Right cardiac atrium (tissue), 5 donors: ENCODE measurements around the gene FGD5. TPM values are rescaled to one million over a fixed set of nuclear protein-coding genes. Genes with fewer than 3 reads are reported as not detected.
A peak's percentile ranks its signal among the peaks of the same experiment; 100 is the strongest.

ENCODE experiments used
- ATAC-seq, 2 donors: fragments of 200-7000 bp; cut with Tn5 transposase; one replicate each; pipeline versions ENCODE4 v1.8.0 to v1.9.1; 2020; ENCODE audit warnings: moderate library complexity in 2 of 2, mild to moderate bottlenecking in 1 of 2
- DNase-seq, 3 donors: peaks; one replicate each; pipeline ENCODE4 v3.0.0-alpha.2; 2020
- H3K27ac ChIP-seq: one replicate; pipeline ENCODE4 v1.5.1; 2013; ENCODE audit warnings: mild to moderate bottlenecking, low read length, control low read depth, moderate library complexity
- H3K27me3 ChIP-seq: one replicate; pipeline ENCODE4 v1.6.1; 2013; ENCODE audit not compliant: control insufficient read depth, insufficient read depth
- H3K4me1 ChIP-seq: one replicate; pipeline ENCODE4 v1.6.1; 2013; ENCODE audit warnings: low read length; ENCODE audit not compliant: control insufficient read depth, insufficient read depth
- H3K4me3 ChIP-seq: one replicate; pipeline ENCODE4 v1.5.1; 2013; ENCODE audit warnings: low read length, control low read depth
- H3K9me3 ChIP-seq: one replicate; pipeline ENCODE4 v1.6.1; 2013; ENCODE audit warnings: low read length; ENCODE audit not compliant: control insufficient read depth
- WGBS: extraction: QIAGEN DNeasy Blood & Tissue Kit; methylation state at CpG from one replicate; pipeline ENCODE4 v1.1.7; 2013; 5-methylcytosine and 5-hydroxymethylcytosine counted together
- intact Hi-C, 4 donors: fragments of 100-400 bp; cut with DNase I; formaldehyde crosslinking; loops; one replicate each; pipeline versions ENCODE4 v1.11.0 to v1.14.0; 2022 to 2023
- polyA plus RNA-seq: library from polyadenylated mRNA; stranded (reverse); fragments of 200-250 nt; gene quantifications from one replicate; pipeline ENCODE4 v1.2.3, GENCODE V29; 2013
- total RNA-seq, 4 donors: library from RNA; stranded (reverse); fragmentation: NEBNext Ultra II Directional; extraction: Animal tissue kit (Norgen Biotek cat#: 25700); gene quantifications; one replicate each; pipeline ENCODE4 v1.2.1, GENCODE V29; 2021
- donor health status: healthy with polysubstance abuse.
- donor health status: DM: no; HTN: yes; CAD: no.
- donor health status: DM: no; HTN: no; CAD: no.
- donor health status: DM: no; HTN: yes; CAD: no; lungs with severe emphysema.
- donor health status: DM: yes; HTN: yes; CAD: no.

Gene FGD5
- total and polyA plus RNA-seq, 5 donors, result 8.6 to 30.5 (median 21.2) TPM

GRCh38 chr3:14922863-14923262 is 104.1 kb downstream of the FGD5 start:
- no peak for ATAC-seq
- intact Hi-C loops, result loop anchor here in 3 of 4 donors (5.0 to 10.0 kb wide), 3 partner anchors 131 to 282 kb away; partner anchors contain the start of gene CAPN7 (in 1 of the 3)
- WGBS, result 94% methylated on average over 13 of the region's 13 CpGs

GRCh38 chr3:14923476-14923875 is 104.7 kb downstream of the FGD5 start:
- Histone ChIP-seq H3K4me1 (no peaks in the 10 kb centered on the region), H3K4me3 (no peak overlapping the region), H3K9me3 (no peaks in the 10 kb centered on the region), H3K27ac (no peak overlapping the region), H3K27me3 (no peaks in the 10 kb centered on the region)
- ATAC-seq, result no peak
- no peak for DNase-seq
- intact Hi-C loops, result loop anchor here in 3 of 4 donors (5.0 to 10.0 kb wide), 3 partner anchors 131 to 281 kb away; partner anchors contain the start of gene CAPN7 (in 1 of the 3)
- 88% methylated on average over 6 of the region's 6 CpGs for WGBS

More at GRCh38 chr3:14922863-14923262, 104.1 kb downstream of the FGD5 start:
- no peak for DNase-seq
- Histone ChIP-seq H3K27ac (no peak overlapping the region), H3K9me3 (no peaks in the 10 kb centered on the region), H3K4me3 (no peak overlapping the region), H3K27me3 (no peaks in the 10 kb centered on the region), H3K4me1 (no peaks in the 10 kb centered on the region)

- H3K27ac ChIP-seq, result no peak overlapping the region
- H3K4me3 ChIP-seq, result no peak overlapping the region
- H3K4me1 ChIP-seq, result no peaks in the 10 kb centered on the region
- H3K27me3 ChIP-seq, result no peaks in the 10 kb centered on the region
- no peak for DNase-seq
- 65% methylated on average over 9 of the region's 9 CpGs for WGBS
- no peaks in the 10 kb centered on the region for H3K9me3 ChIP-seq
- intact Hi-C loops, result loop anchor here in 1 of 4 donors (10.0 kb wide), 1 partner anchor 279 kb away; the partner anchor contains the start of gene CAPN7
- no peak for ATAC-seq
These were observed 107.2 kb downstream of the FGD5 start for GRCh38 chr3:14925729-14926591.

GRCh38 chr3:14926592-14926991 is 107.8 kb downstream of the FGD5 start:
- 74% methylated on average over 1 of the region's 1 CpG for WGBS
- Histone ChIP-seq H3K4me3 (no peak overlapping the region), H3K9me3 (no peaks in the 10 kb centered on the region), H3K27ac (no peak overlapping the region), H3K4me1 (no peaks in the 10 kb centered on the region), H3K27me3 (no peaks in the 10 kb centered on the region)
- ATAC-seq, result no peak
- intact Hi-C loops, result loop anchor here in 1 of 4 donors (10.0 kb wide), 1 partner anchor 278 kb away; the partner anchor contains the start of gene CAPN7
- DNase-seq, result no peak

GRCh38 chr3:14927308-14927707 is 108.5 kb downstream of the FGD5 start:
- Histone ChIP-seq H3K4me3 (no peak overlapping the region), H3K9me3 (no peaks in the 10 kb centered on the region), H3K27me3 (no peaks in the 10 kb centered on the region), H3K27ac (no peak overlapping the region), H3K4me1 (no peaks in the 10 kb centered on the region)
- ATAC-seq (no peak), DNase-seq (no peak)
- WGBS, result 91% methylated on average over 5 of the region's 5 CpGs
- intact Hi-C loops, result loop anchor here in 1 of 4 donors (10.0 kb wide), 1 partner anchor 277 kb away; the partner anchor contains the start of gene CAPN7

- intact Hi-C loops, result loop anchor here in 1 of 4 donors (10.0 kb wide), 1 partner anchor 275 kb away; the partner anchor contains the start of gene CAPN7
- Histone ChIP-seq H3K9me3 (no peaks in the 10 kb centered on the region), H3K4me3 (no peak overlapping the region), H3K27me3 (no peaks in the 10 kb centered on the region), H3K27ac (no peak overlapping the region), H3K4me1 (no peaks in the 10 kb centered on the region)
- DNase-seq, result no peak
- no peak for ATAC-seq
- WGBS, result 77% methylated on average over 2 of the region's 2 CpGs
These were observed 110.7 kb downstream of the FGD5 start for GRCh38 chr3:14929310-14930074.

- H3K9me3 ChIP-seq, result no peaks in the 10 kb centered on the region
- no peak for ATAC-seq
- no peak overlapping the region for H3K4me3 ChIP-seq
- intact Hi-C loops, result no loop called here
- no peak overlapping the region for H3K27ac ChIP-seq
- 82% methylated on average over 7 of the region's 7 CpGs for WGBS
- H3K4me1 ChIP-seq, result no peaks in the 10 kb centered on the region
- no peaks in the 10 kb centered on the region for H3K27me3 ChIP-seq
- no peak for DNase-seq
These were observed 115.2 kb downstream of the FGD5 start for GRCh38 chr3:14933820-14934425.

GRCh38 chr3:14935592-14936345 is 117.0 kb downstream of the FGD5 start:
- 89% methylated on average over 6 of the region's 6 CpGs for WGBS
- DNase-seq, result no peak
- Histone ChIP-seq H3K4me3 (no peak overlapping the region), H3K27ac (no peak overlapping the region), H3K4me1 (no peaks in the 10 kb centered on the region), H3K27me3 (no peaks in the 10 kb centered on the region), H3K9me3 (no peaks in the 10 kb centered on the region)
- peak in 1 of 2 donors; percentile 17 for ATAC-seq
- intact Hi-C loops, result no loop called here

- H3K4me1 ChIP-seq, result no peaks in the 10 kb centered on the region
- no peaks in the 10 kb centered on the region for H3K27me3 ChIP-seq
- DNase-seq, result no peak
- intact Hi-C loops, result no loop called here
- H3K27ac ChIP-seq, result no peak overlapping the region
- H3K4me3 ChIP-seq, result no peak overlapping the region
- H3K9me3 ChIP-seq, result no peaks in the 10 kb centered on the region
- 70% methylated on average over 4 of the region's 4 CpGs for WGBS
- ATAC-seq, result no peak
These were observed 120.2 kb downstream of the FGD5 start for GRCh38 chr3:14938954-14939353.

GRCh38 chr3:14941871-14942270 is 123.1 kb downstream of the FGD5 start:
- peak in 1 of 2 donors; percentile 8 for ATAC-seq
- 84% methylated on average over 1 of the region's 1 CpG for WGBS
- no peak for DNase-seq
- H3K27me3 ChIP-seq, result no peaks in the 10 kb centered on the region
- H3K27ac ChIP-seq, result no peak overlapping the region
- intact Hi-C loops, result loop anchor here in 1 of 4 donors (10.0 kb wide), 1 partner anchor 103 kb away; no protein-coding TSS in a partner anchor
- H3K9me3 ChIP-seq, result no peaks in the 10 kb centered on the region
- no peak overlapping the region for H3K4me3 ChIP-seq
- peaks cover 2% of the 10 kb centered on the region for H3K4me1 ChIP-seq
